PC-9 (cell line): Measurements from ENCODE around the gene RBP4. TPM values are rescaled to one million over a fixed set of nuclear protein-coding genes. Genes with fewer than 3 reads are reported as not detected.

Experiments used
- BruUV-seq: library from RNA; stranded (reverse); fragments of 400-500 nt; replicated peaks from 2 replicates; lab custom pipeline; 2021; lab: Mats Ljungman, UMichigan
- CTCF ChIA-PET: fragments of 300-600 bp; sonication (Branson Sonifier 250); formaldehyde crosslinking; loops from one replicate; lab custom pipeline; 2022; ENCODE audit warnings: antibody characterized with exemption; lab: Charles Lee
- POLR2A ChIA-PET: fragments of 300-600 bp; sonication (Branson Sonifier 250); formaldehyde crosslinking; loops from one replicate; lab custom pipeline; 2022; ENCODE audit warnings: antibody characterized with exemption; ENCODE audit not compliant: unreplicated experiment; lab: Charles Lee
- DNase-seq, 2 experiments: peaks; one replicate each; pipeline versions ENCODE4 v3.0.0 to v3.0.0-alpha.2; 2015 to 2022; ENCODE audit warnings: mixed read lengths in 1 of 2
- H2AFZ ChIP-seq: fragments of 200-600 bp; sonication (generic); 2 replicates; pipeline ENCODE4 v1.8.1; 2017; ENCODE audit warnings: antibody characterized with exemption
- H3F3A ChIP-seq: fragments of 200-600 bp; sonication (generic); 2 replicates; pipeline ENCODE4 v1.8.1; 2017; ENCODE audit warnings: antibody characterized with exemption, mild to moderate bottlenecking, low read depth; ENCODE audit not compliant: insufficient read depth
- H3K27ac ChIP-seq: fragments of 200-600 bp; sonication (generic); 2 replicates; pipeline ENCODE4 v1.6.1; 2016; ENCODE audit warnings: mixed run types
- H3K27me3 ChIP-seq: fragments of 200-600 bp; sonication (generic); 2 replicates; pipeline ENCODE4 v1.6.1; 2016; ENCODE audit warnings: low read depth, mixed run types; ENCODE audit not compliant: insufficient read depth
- H3K36me3 ChIP-seq: fragments of 200-600 bp; sonication (generic); 2 replicates; pipeline ENCODE4 v1.6.1; 2016; ENCODE audit warnings: low read depth, mixed run types
- H3K4me1 ChIP-seq: fragments of 200-600 bp; sonication (generic); replicated peaks from 2 replicates; pipeline ENCODE4 v1.6.1; 2016; ENCODE audit warnings: mixed run types; ENCODE audit not compliant: insufficient read depth
- H3K4me2 ChIP-seq: fragments of 200-600 bp; sonication (generic); 2 replicates; pipeline ENCODE4 v1.6.1; 2017; ENCODE audit warnings: mixed run types
- H3K4me3 ChIP-seq: fragments of 200-600 bp; sonication (generic); 2 replicates; pipeline ENCODE4 v1.6.1; 2016; ENCODE audit warnings: mixed run types
- H3K79me2 ChIP-seq: fragments of 200-600 bp; sonication (generic); 2 replicates; pipeline ENCODE4 v1.6.1; 2017; ENCODE audit warnings: low read depth, mixed run types
- H3K9me2 ChIP-seq: fragments of 200-600 bp; sonication (generic); 2 replicates; pipeline ENCODE4 v1.8.1; 2017; ENCODE audit warnings: mild to moderate bottlenecking; ENCODE audit not compliant: insufficient read depth
- H3K9me3 ChIP-seq: fragments of 200-600 bp; sonication (generic); 2 replicates; pipeline ENCODE4 v1.8.1; 2016; ENCODE audit warnings: low read depth; ENCODE audit not compliant: insufficient read depth
- H4K20me1 ChIP-seq: fragments of 200-600 bp; sonication (generic); 2 replicates; pipeline ENCODE4 v1.8.1; 2017; ENCODE audit not compliant: insufficient read depth
- EZH2 ChIP-seq: fragments of 200-600 bp; sonication (generic); IDR thresholded peaks from 2 replicates; pipeline ENCODE4 v1.8.0; 2017; ENCODE audit warnings: antibody characterized with exemption, low read depth
- intact Hi-C: fragments of 100-400 bp; cut with micrococcal nuclease; formaldehyde crosslinking; loops from one replicate; pipeline ENCODE4 v1.10.0; 2022; ENCODE audit not compliant: unreplicated experiment
- total RNA-seq: library from RNA; stranded (reverse); gene quantifications from 2 replicates; pipeline ENCODE4 v1.2.3, GENCODE V29; 2021
- TF ChIP-seq, protein P1 (sequence below): fragments of 200-600 bp; sonication (generic); conservative IDR thresholded peaks from 2 replicates; pipeline ENCODE4 v1.6.1; 2017; ENCODE audit warnings: mixed run types, antibody characterized with exemption, mild to moderate bottlenecking, moderate library complexity

RBP4 gene
- total RNA-seq, 1 experiment from 2014 or later, result 0.57 TPM

- intact Hi-C loops, result no loop called here
- H3K9me2 ChIP-seq, result no peaks in the 10 kb centered on the region
- TF ChIP-seq, protein P1, sequence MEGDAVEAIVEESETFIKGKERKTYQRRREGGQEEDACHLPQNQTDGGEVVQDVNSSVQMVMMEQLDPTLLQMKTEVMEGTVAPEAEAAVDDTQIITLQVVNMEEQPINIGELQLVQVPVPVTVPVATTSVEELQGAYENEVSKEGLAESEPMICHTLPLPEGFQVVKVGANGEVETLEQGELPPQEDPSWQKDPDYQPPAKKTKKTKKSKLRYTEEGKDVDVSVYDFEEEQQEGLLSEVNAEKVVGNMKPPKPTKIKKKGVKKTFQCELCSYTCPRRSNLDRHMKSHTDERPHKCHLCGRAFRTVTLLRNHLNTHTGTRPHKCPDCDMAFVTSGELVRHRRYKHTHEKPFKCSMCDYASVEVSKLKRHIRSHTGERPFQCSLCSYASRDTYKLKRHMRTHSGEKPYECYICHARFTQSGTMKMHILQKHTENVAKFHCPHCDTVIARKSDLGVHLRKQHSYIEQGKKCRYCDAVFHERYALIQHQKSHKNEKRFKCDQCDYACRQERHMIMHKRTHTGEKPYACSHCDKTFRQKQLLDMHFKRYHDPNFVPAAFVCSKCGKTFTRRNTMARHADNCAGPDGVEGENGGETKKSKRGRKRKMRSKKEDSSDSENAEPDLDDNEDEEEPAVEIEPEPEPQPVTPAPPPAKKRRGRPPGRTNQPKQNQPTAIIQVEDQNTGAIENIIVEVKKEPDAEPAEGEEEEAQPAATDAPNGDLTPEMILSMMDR, result no peak
- no peak for TF ChIP-seq EZH2
- H3F3A ChIP-seq, result no peaks in the 10 kb centered on the region
- ChIA-PET CTCF (no interaction called here), POLR2A (no interaction called here)
- no peaks in the 10 kb centered on the region for H3K9me3 ChIP-seq
- no peak overlapping the region for H3K27ac ChIP-seq
- no peak for DNase-seq
- H3K27me3 ChIP-seq, result no peaks in the 10 kb centered on the region
- H3K79me2 ChIP-seq, result peaks cover 12% of the 10 kb centered on the region
- H3K4me3 ChIP-seq, result no peak overlapping the region
- peaks cover 29% of the 10 kb centered on the region for H3K4me1 ChIP-seq
- no peaks in the 10 kb centered on the region for H4K20me1 ChIP-seq
- no peaks in the 10 kb centered on the region for H3K36me3 ChIP-seq
- no TSS peak for BruUV-seq
- H3K4me2 ChIP-seq, result no peak overlapping the region
- H2AFZ ChIP-seq, result no peak overlapping the region
Observed at GRCh38 chr10:93572606-93573005, 28.4 kb downstream of the RBP4 start.

GRCh38 chr10:93570383-93570782 lies 30.7 kb downstream of the RBP4 start:
- ChIA-PET CTCF (no interaction called here), POLR2A (no interaction called here)
- TF ChIP-seq EZH2, result no peak
- TF ChIP-seq, protein P1, result no peak
- Histone ChIP-seq H2AFZ (no peak overlapping the region), H3K4me3 (no peak overlapping the region), H3F3A (peaks cover 3% of the 10 kb centered on the region; the same call in 1 of the 2 replicates), H3K9me3 (no peaks in the 10 kb centered on the region), H3K9me2 (no peaks in the 10 kb centered on the region), H4K20me1 (no peaks in the 10 kb centered on the region), H3K27ac (no peak overlapping the region), H3K27me3 (no peaks in the 10 kb centered on the region), H3K79me2 (peaks cover 17% of the 10 kb centered on the region), H3K36me3 (no peaks in the 10 kb centered on the region), H3K4me1 (peaks cover 21% of the 10 kb centered on the region), H3K4me2 (no peak overlapping the region)
- no peak for DNase-seq
- BruUV-seq, result no TSS peak
- intact Hi-C loops, result no loop called here

GRCh38 chr10:93568105-93568390 lies 33.0 kb downstream of the RBP4 start:
- no peaks in the 10 kb centered on the region for H3K9me2 ChIP-seq
- peak overlapping the region; percentile 78 for H3K4me2 ChIP-seq
- peaks cover 17% of the 10 kb centered on the region for H3K79me2 ChIP-seq
- BruUV-seq, result no TSS peak
- H3K27me3 ChIP-seq, result no peaks in the 10 kb centered on the region
- DNase-seq, result no peak
- peaks cover 3% of the 10 kb centered on the region; the same call in 1 of the 2 replicates for H3F3A ChIP-seq
- intact Hi-C loops, result no loop called here
- no peaks in the 10 kb centered on the region for H3K9me3 ChIP-seq
- no peak overlapping the region for H2AFZ ChIP-seq
- peaks cover 21% of the 10 kb centered on the region for H3K4me1 ChIP-seq
- TF ChIP-seq EZH2, result no peak
- TF ChIP-seq, protein P1, result no peak
- H3K36me3 ChIP-seq, result no peaks in the 10 kb centered on the region
- no peaks in the 10 kb centered on the region for H4K20me1 ChIP-seq
- H3K4me3 ChIP-seq, result peak overlapping the region; percentile 56; the same call in 1 of the 2 replicates
- ChIA-PET POLR2A (no interaction called here), CTCF (no interaction called here)
- no peak overlapping the region for H3K27ac ChIP-seq
